Endothelial cell of umbilical vein (primary cell): Measurements from ENCODE around the gene NCSTN. TPM values are rescaled to one million over a fixed set of nuclear protein-coding genes. Genes with fewer than 3 reads are reported as not detected.
A peak's percentile ranks its signal among the peaks of the same experiment; 100 is the strongest.

ENCODE experiments used
- BruUV-seq: library from RNA; stranded (reverse); fragments of 400-500 nt; replicated peaks from 2 replicates; lab custom pipeline; 2021; lab: Mats Ljungman, UMichigan
- CTCF ChIA-PET: fragments of 300-600, 350-600 bp; sonication (Branson Sonifier 250); formaldehyde crosslinking; loops from one replicate; lab custom pipeline; 2021; ENCODE audit warnings: antibody characterized with exemption, inconsistent platforms; lab: Charles Lee
- POLR2A ChIA-PET: fragments of 300-600, 350-600 bp; sonication (Branson Sonifier 250); formaldehyde crosslinking; loops from one replicate; lab custom pipeline; 2021; ENCODE audit warnings: antibody characterized with exemption, inconsistent platforms; lab: Charles Lee
- DNase-seq: peaks from one replicate; pipeline ENCODE4 v3.0.0-alpha.2; 2011; ENCODE audit warnings: low read depth, low spot score
- FAIRE-seq: peaks from 2 replicates; lab custom pipeline; 2011; peaks lifted over from hg19 to GRCh38; lab: Jason Lieb, UNC
- H2AFZ ChIP-seq: 2 replicates; pipeline ENCODE4 v1.6.0; 2012; ENCODE audit warnings: low read depth, low read length, control low read depth, inconsistent platforms
- H3K27ac ChIP-seq: 2 replicates; pipeline ENCODE4 v1.5.1; 2011; ENCODE audit warnings: low read depth, mild to moderate bottlenecking, control low read depth, low read length, moderate library complexity; ENCODE audit not compliant: insufficient read depth
- H3K27me3 ChIP-seq, 2 experiments: 2 replicates each; pipeline versions ENCODE4 v1.6.0 to v1.6.1; 2011; ENCODE audit warnings: low read length in 2 of 2, mixed read lengths in 1 of 2; ENCODE audit not compliant: control insufficient read depth in 2 of 2, insufficient read depth in 2 of 2
- H3K36me3 ChIP-seq, 2 experiments: 2 replicates in 1 of 2; 3 replicates in 1 of 2; pipeline ENCODE4 v1.5.1; 2011; ENCODE audit warnings: low read length in 2 of 2, mild to moderate bottlenecking in 1 of 2, moderate library complexity in 1 of 2; ENCODE audit not compliant: control insufficient read depth in 2 of 2, insufficient read depth in 2 of 2; ENCODE audit errors: extremely low read depth in 1 of 2
- H3K4me1 ChIP-seq: 3 replicates; pipeline ENCODE4 v1.5.1; 2011; ENCODE audit warnings: mild to moderate bottlenecking, low read length; ENCODE audit not compliant: control insufficient read depth, insufficient read depth; ENCODE audit errors: extremely low read depth
- H3K4me2 ChIP-seq: 2 replicates; pipeline ENCODE4 v1.6.1; 2011; ENCODE audit warnings: low read length, control low read depth, mixed read lengths; ENCODE audit not compliant: insufficient read depth
- H3K4me3 ChIP-seq, 3 experiments: fragments of 200-600 bp in 1 of 3; sonication (generic), shearing (Covaris generic) in 1 of 3; replicated peaks in 1 of 3; 2 replicates each; pipeline ENCODE4 v1.5.1; 2011 to 2016; ENCODE audit warnings: control low read depth in 3 of 3, low read length in 3 of 3, mild to moderate bottlenecking in 2 of 3, inconsistent platforms in 1 of 3, low read depth in 1 of 3, moderate library complexity in 1 of 3; ENCODE audit not compliant: insufficient read depth in 1 of 3
- H3K79me2 ChIP-seq: 2 replicates; pipeline ENCODE4 v1.6.0; 2012; ENCODE audit warnings: low read length, inconsistent platforms; ENCODE audit not compliant: control insufficient read depth, insufficient read depth
- H3K9ac ChIP-seq: replicated peaks from 2 replicates; pipeline ENCODE3; 2011; ENCODE audit warnings: low read length, control low read depth; ENCODE audit not compliant: insufficient read depth; ENCODE audit errors: extremely low read depth
- H3K9me1 ChIP-seq: replicated peaks from 3 replicates; pipeline ENCODE4 v1.6.0; 2011; ENCODE audit warnings: mild to moderate bottlenecking, low read length; ENCODE audit not compliant: control insufficient read depth, insufficient read depth; ENCODE audit errors: extremely low read depth
- H3K9me3 ChIP-seq: replicated peaks from 2 replicates; pipeline ENCODE4 v1.5.1; 2012; ENCODE audit warnings: low read length, inconsistent platforms; ENCODE audit not compliant: control insufficient read depth, insufficient read depth
- H4K20me1 ChIP-seq: replicated peaks from 2 replicates; pipeline ENCODE3; 2011; ENCODE audit warnings: mild to moderate bottlenecking, low read length; ENCODE audit not compliant: control insufficient read depth, insufficient read depth; ENCODE audit errors: extremely low read depth
- CTCF ChIP-seq, 2 donors: IDR thresholded peaks; 1 replicate in 1 of 2; 2 replicates in 1 of 2; pipeline ENCODE4 v1.5.1; 2011; ENCODE audit warnings: low read length in 2 of 2, mild to moderate bottlenecking in 2 of 2, moderate library complexity in 2 of 2, control low read depth in 1 of 2, inconsistent platforms in 1 of 2, low read depth in 1 of 2; ENCODE audit not compliant: insufficient read depth in 1 of 2; ENCODE audit errors: extremely low read depth in 1 of 2
- EZH2 ChIP-seq: IDR thresholded peaks from 2 replicates; pipeline ENCODE4 v1.6.1; 2012; ENCODE audit warnings: borderline replicate concordance, low read depth, mild to moderate bottlenecking, moderate library complexity, low read length, inconsistent platforms; ENCODE audit not compliant: severe bottlenecking
- FOS ChIP-seq: IDR thresholded peaks from 2 replicates; pipeline ENCODE4 v1.6.1; 2011; ENCODE audit warnings: mild to moderate bottlenecking, low read length, moderate library complexity, borderline replicate concordance; ENCODE audit not compliant: insufficient read depth
- GATA2 ChIP-seq: IDR thresholded peaks from 2 replicates; pipeline ENCODE4 v1.7.0; 2011; ENCODE audit warnings: low read depth, mild to moderate bottlenecking, moderate library complexity, mixed read lengths, low read length; ENCODE audit not compliant: insufficient read length, insufficient read depth
- JUN ChIP-seq: IDR thresholded peaks from 2 replicates; pipeline ENCODE4 v1.6.1; 2011; ENCODE audit warnings: borderline replicate concordance, low read depth; ENCODE audit not compliant: insufficient read length, insufficient read depth
- MYC ChIP-seq: IDR thresholded peaks from one replicate; pipeline ENCODE4 v1.6.1; 2011; ENCODE audit warnings: mild to moderate bottlenecking, low read depth, low read length
- POLR2A ChIP-seq: IDR thresholded peaks from 2 replicates; pipeline ENCODE4 v1.6.1; 2012; ENCODE audit warnings: low read depth, mild to moderate bottlenecking, control low read depth, low read length
- POLR2AphosphoS5 ChIP-seq: IDR thresholded peaks from 2 replicates; pipeline ENCODE4 v1.6.1; 2012; ENCODE audit warnings: low read depth, mild to moderate bottlenecking, control low read depth, low read length, moderate library complexity; ENCODE audit not compliant: insufficient read depth
- dilution Hi-C: fragments of 300-500 bp; cut with MboI; formaldehyde crosslinking; loops from one replicate; pipeline ENCODE4 v1.15.0; 2019; ENCODE audit warnings: low sequenced_read_pairs; ENCODE audit not compliant: extremely low pct_ligation_motif_present
- intact Hi-C: fragments of 100-400 bp; cut with micrococcal nuclease; formaldehyde crosslinking; loops from one replicate; pipeline ENCODE4 v1.10.0; 2022
- polyA plus RNA-seq, 4 experiments: library from polyadenylated mRNA; depleted of rRNA in 3 of 4; stranded (reverse) in 3 of 4; unstranded in 1 of 4; fragments of >200 nt; gene quantifications; 2 replicates each; pipeline versions ENCODE4 v1.2.1 to v1.2.3, GENCODE V29; 2011 to 2012; ENCODE audit warnings: missing spikeins in 1 of 4
- total RNA-seq: library from RNA; stranded (reverse); gene quantifications from 2 replicates; pipeline ENCODE4 v1.2.3, GENCODE V29; 2021
- TF ChIP-seq, protein P1 (sequence below): IDR thresholded peaks from 2 replicates; pipeline ENCODE4 v1.6.1; 2011; ENCODE audit not compliant: insufficient read depth, insufficient read length

The NCSTN gene
- total and polyA plus RNA-seq, 2 donors (not counting 3 experiments of a cell fraction or from before 2014, with no cell fraction given), result 92.5 to 199 TPM

- Histone ChIP-seq H3K27me3 (no peaks in the 10 kb centered on the region), H3K4me3 (peak overlapping the region in 1 of 3 experiments; percentile 21), H2AFZ (no peak overlapping the region), H3K27ac (no peak overlapping the region), H3K9me1 (no peaks in the 10 kb centered on the region), H3K4me2 (peak overlapping the region; percentile 78), H3K9ac (no peak overlapping the region), H3K9me3 (no peaks in the 10 kb centered on the region), H4K20me1 (peaks cover 3% of the 10 kb centered on the region), H3K79me2 (peaks cover 82% of the 10 kb centered on the region), H3K4me1 (peaks cover 36% of the 10 kb centered on the region), H3K36me3 (peaks cover 6 to 16% of the 10 kb centered on the region in 2 experiments)
- DNase-seq (no peak), FAIRE-seq (no peak)
- POLR2A ChIA-PET, result no interaction called here
- BruUV-seq, result no TSS peak
- TF ChIP-seq, protein P1, sequence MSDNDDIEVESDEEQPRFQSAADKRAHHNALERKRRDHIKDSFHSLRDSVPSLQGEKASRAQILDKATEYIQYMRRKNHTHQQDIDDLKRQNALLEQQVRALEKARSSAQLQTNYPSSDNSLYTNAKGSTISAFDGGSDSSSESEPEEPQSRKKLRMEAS, result no peak
- TF ChIP-seq JUN, result no peak
- dilution Hi-C loops (no loop called here), intact Hi-C loops (loop anchor here (5.0 kb wide), 2 partner anchors 34 to 134 kb away; partner anchors contain the start of gene PEA15)
- CTCF ChIA-PET, result interaction anchor here (1.4 kb wide), 1 partner anchor 31 kb away, joined by 3 read pairs; no protein-coding TSS in a partner anchor
Measured at GRCh38 chr1:160340866-160341265, 2.3 kb upstream of the NCSTN start.

DNA sequence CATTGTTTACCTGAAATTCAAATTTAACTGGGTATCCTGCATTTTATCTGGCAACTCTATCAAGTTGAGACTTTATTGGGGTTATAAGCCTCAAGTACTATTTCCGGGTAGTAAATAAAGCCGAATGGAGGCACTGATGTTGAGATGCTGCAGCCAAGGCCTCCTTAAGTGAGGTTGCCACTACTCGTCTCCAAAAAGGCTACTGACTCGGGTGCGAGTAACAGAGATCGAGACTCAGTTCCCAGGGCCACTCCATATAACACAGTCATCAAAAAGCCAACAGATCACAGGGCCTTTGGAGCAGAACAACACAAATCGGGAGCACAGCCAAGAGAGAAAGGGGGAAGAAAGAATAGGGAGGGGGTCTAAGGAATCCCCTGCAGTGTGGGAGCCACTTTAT, 657 bp upstream of the NCSTN start:
- H2AFZ ChIP-seq, result no peak overlapping the region

More for the DNA sequence above, 657 bp upstream of the NCSTN start:
- Histone ChIP-seq H3K9ac (peak overlapping the region; percentile 95), H3K4me1 (peaks cover 36% of the 10 kb centered on the region), H3K9me3 (no peaks in the 10 kb centered on the region), H3K4me2 (peak overlapping the region; percentile 78), H3K27ac (peak overlapping the region; percentile 73), H3K36me3 (peaks cover 5 to 9% of the 10 kb centered on the region in 2 experiments), H3K27me3 (no peaks in the 10 kb centered on the region), H3K9me1 (no peaks in the 10 kb centered on the region), H3K4me3 (peak overlapping the region; percentile 51 to 92 (median 73)), H4K20me1 (peaks cover 3% of the 10 kb centered on the region), H3K79me2 (peaks cover 70% of the 10 kb centered on the region)
- FAIRE-seq, result no peak
- intact Hi-C loops (loop anchor here (2.0 to 5.0 kb wide), 3 partner anchors 35 to 410 kb away; partner anchors contain the start of gene PEA15), dilution Hi-C loops (no loop called here)
- CTCF ChIA-PET, result interaction anchor here (1.0 to 1.4 kb wide), 3 partner anchors 10 to 134 kb away, joined by 3 read pairs; no protein-coding TSS in a partner anchor
- TSS peak; percentile 69 for BruUV-seq
- peak; percentile 48 for DNase-seq
- POLR2A ChIA-PET, result no interaction called here
- TF ChIP-seq FOS (no peak), EZH2 (no peak), POLR2A (no peak), CTCF (IDR thresholded peaks at IDR 0.05; ENCODE audit: extremely low read depth in 1 of 2, insufficient read depth in 1 of 2, low read depth in 1 of 2, low read length in 2 of 2) (no peak), GATA2 (no peak), POLR2AphosphoS5 (no peak), MYC (no peak), JUN (no peak)
- TF ChIP-seq, protein P1, result no peak
